B cell (primary cell): Measurements from ENCODE around the gene HPS1. TPM values are rescaled to one million over a fixed set of nuclear protein-coding genes. Genes with fewer than 3 reads are reported as not detected.

Source experiments
- ATAC-seq: fragments of 200-7000 bp; cut with Tn5 transposase; one replicate; pipeline ENCODE4 v1.10.0; 2021; ENCODE audit warnings: low read depth, mild to moderate bottlenecking, moderate number of reproducible peaks, moderate library complexity
- CTCF ChIA-PET: fragments of 350-600 bp; sonication (Branson Sonifier 250); formaldehyde crosslinking; loops from one replicate; lab custom pipeline; 2021; ENCODE audit warnings: antibody characterized with exemption, inconsistent platforms; lab: Charles Lee
- POLR2A ChIA-PET: fragments of 350-600 bp; sonication (Branson Sonifier 250); formaldehyde crosslinking; loops from one replicate; lab custom pipeline; 2021; ENCODE audit warnings: antibody characterized with exemption; lab: Charles Lee
- DNase-seq: peaks from one replicate; pipeline ENCODE4 v3.0.0; 2013
- H2AFZ ChIP-seq: 2 replicates; pipeline ENCODE4 v1.6.1; 2012; ENCODE audit warnings: mild to moderate bottlenecking, low read depth, low read length; ENCODE audit not compliant: insufficient read depth, poor library complexity, severe bottlenecking
- H3K27ac ChIP-seq, 2 donors: 1 replicate in 1 of 2; 2 replicates in 1 of 2; pipeline ENCODE4 v1.5.1; 2012 to 2013; ENCODE audit warnings: low read length in 2 of 2, mild to moderate bottlenecking in 2 of 2, moderate library complexity in 1 of 2
- H3K27me3 ChIP-seq, 4 experiments: fragments of 200-600 bp in 1 of 4; sonication (generic) in 1 of 4; replicated peaks in 1 of 4; 1 replicate in 2 of 4; 2 replicates in 2 of 4; pipeline versions ENCODE4 v1.6.1 to v1.7.0; 2013 to 2016; ENCODE audit warnings: low read length in 3 of 4, mild to moderate bottlenecking in 2 of 4, mixed read lengths in 1 of 4, moderate library complexity in 1 of 4; ENCODE audit not compliant: insufficient read depth in 4 of 4, control insufficient read depth in 3 of 4; ENCODE audit errors: control extremely low read depth in 1 of 4
- H3K36me3 ChIP-seq, 2 experiments: replicated peaks in 1 of 2; 1 replicate in 1 of 2; 2 replicates in 1 of 2; pipeline versions ENCODE4 v1.6.1 to v1.7.1; 2013; ENCODE audit warnings: low read length in 1 of 2; ENCODE audit not compliant: insufficient read depth in 2 of 2, control insufficient read depth in 1 of 2; ENCODE audit errors: control extremely low read depth in 1 of 2, extremely low read depth in 1 of 2
- H3K4me1 ChIP-seq, 2 donors: fragments of 200-600 bp in 1 of 2; sonication (generic) in 1 of 2; 1 replicate in 1 of 2; 2 replicates in 1 of 2; pipeline versions ENCODE4 v1.5.1 to v1.6.1; 2013 to 2017; ENCODE audit warnings: low read length in 2 of 2; ENCODE audit not compliant: control insufficient read depth in 2 of 2, insufficient read depth in 2 of 2
- H3K4me2 ChIP-seq: replicated peaks from 2 replicates; pipeline ENCODE3; 2012; ENCODE audit warnings: mild to moderate bottlenecking, low read depth, low read length; ENCODE audit not compliant: poor library complexity, severe bottlenecking
- H3K4me3 ChIP-seq, 5 experiments: fragments of 200-600 bp in 1 of 5; sonication (generic) in 1 of 5; 1 replicate in 3 of 5; 2 replicates in 2 of 5; pipeline versions ENCODE4 v1.5.1 to v1.7.0; 2011 to 2016; ENCODE audit warnings: low read length in 4 of 5, mild to moderate bottlenecking in 4 of 5, low read depth in 2 of 5, control low read depth in 1 of 5, moderate library complexity in 1 of 5; ENCODE audit not compliant: insufficient read depth in 1 of 5; ENCODE audit errors: control extremely low read depth in 1 of 5, extremely low read depth in 1 of 5
- H3K79me2 ChIP-seq: fragments of 200-600 bp; sonication (generic); one replicate; pipeline ENCODE4 v1.6.0; 2016; ENCODE audit warnings: low read length; ENCODE audit not compliant: control insufficient read depth, insufficient read depth
- H3K9ac ChIP-seq: fragments of 200-600 bp; sonication (generic); 2 replicates; pipeline ENCODE4 v1.6.1; 2017; ENCODE audit warnings: mild to moderate bottlenecking, low read length, moderate library complexity
- H3K9me3 ChIP-seq, 3 donors: one replicate each; pipeline versions ENCODE4 v1.6.1 to v1.7.1; 2013; ENCODE audit warnings: low read length in 2 of 3; ENCODE audit not compliant: control insufficient read depth in 2 of 3, insufficient read depth in 1 of 3; ENCODE audit errors: control extremely low read depth in 1 of 3
- H4K20me1 ChIP-seq: 2 replicates; pipeline ENCODE4 v1.6.0; 2012; ENCODE audit warnings: mild to moderate bottlenecking, low read length; ENCODE audit not compliant: insufficient read depth, control insufficient read depth, poor library complexity, severe bottlenecking
- H3K27ac Mint-ChIP-seq: one replicate; pipeline ENCODE4 v1.8.0; 2021; ENCODE audit warnings: mixed read lengths
- H3K27me3 Mint-ChIP-seq: one replicate; pipeline ENCODE4 v1.8.0; 2021; ENCODE audit warnings: mixed read lengths
- H3K4me1 Mint-ChIP-seq: one replicate; pipeline ENCODE4 v1.8.0; 2021; ENCODE audit warnings: mixed read lengths
- H3K4me3 Mint-ChIP-seq: one replicate; pipeline ENCODE4 v1.8.0; 2021; ENCODE audit warnings: mixed read lengths
- H3K9me3 Mint-ChIP-seq: one replicate; pipeline ENCODE4 v1.8.0; 2022; ENCODE audit warnings: mixed read lengths; ENCODE audit not compliant: insufficient read depth
- CTCF ChIP-seq: fragments of 200-600 bp; IDR thresholded peaks from one replicate; pipeline ENCODE4 v1.8.0; 2022; ENCODE audit warnings: antibody characterized with exemption, mild to moderate bottlenecking
- EZH2 ChIP-seq: IDR thresholded peaks from 2 replicates; pipeline ENCODE4 v1.6.1; 2012; ENCODE audit warnings: borderline replicate concordance, low read depth, mild to moderate bottlenecking, moderate library complexity, low read length; ENCODE audit not compliant: insufficient read depth, poor library complexity, severe bottlenecking
- WGBS: methylation state at CpG from one replicate; pipeline ENCODE4 v1.1.5; 2013; ENCODE audit warnings: missing lambda C conversion rate; ENCODE audit not compliant: insufficient coverage; 5-methylcytosine and 5-hydroxymethylcytosine counted together
- intact Hi-C: fragments of 100-400 bp; cut with micrococcal nuclease; formaldehyde crosslinking; loops from one replicate; pipeline ENCODE4 v1.10.0; 2022
- polyA plus RNA-seq: library from polyadenylated mRNA; depleted of rRNA; stranded (reverse); fragments of >200 nt; gene quantifications from 2 replicates; pipeline ENCODE4 v1.2.3, GENCODE V29; 2012
- total RNA-seq, 2 donors: library from RNA; stranded (reverse); fragments of 120-200 nt in 1 of 2; gene quantifications; 1 replicate in 1 of 2; 2 replicates in 1 of 2; pipeline versions ENCODE4 v1.2.3 to v1.2.4, GENCODE V29; 2013 to 2022

HPS1 gene
- total and polyA plus RNA-seq, 2 donors (not counting 1 experiment from before 2014, with no cell fraction given): 125 to 196 TPM

GRCh38 chr10:98377001-98377400 lies 69.7 kb downstream of the HPS1 start:
- H3K9ac ChIP-seq: no peak overlapping the region
- no peaks in the 10 kb centered on the region for H3K4me1 Mint-ChIP-seq
- no peaks in the 10 kb centered on the region for H3K36me3 ChIP-seq
- no peak overlapping the region for H3K4me2 ChIP-seq
- H3K4me3 ChIP-seq: no peak overlapping the region
- H3K9me3 ChIP-seq: peaks cover 0 to 8% (median 2%) of the 10 kb centered on the region in 3 donors
- H3K27ac ChIP-seq: no peak overlapping the region
- H3K4me3 Mint-ChIP-seq: no peak overlapping the region
- ChIA-PET POLR2A (no interaction called here), CTCF (no interaction called here)
- intact Hi-C loops: no loop called here
- DNase-seq (no peak), ATAC-seq (no peak)
- peaks cover 4% of the 10 kb centered on the region for H3K9me3 Mint-ChIP-seq
- H3K4me1 ChIP-seq: no peaks in the 10 kb centered on the region
- no peaks in the 10 kb centered on the region for H3K79me2 ChIP-seq
- peaks cover 0 to 2% (median 0%) of the 10 kb centered on the region in 4 experiments for H3K27me3 ChIP-seq
- H3K27me3 Mint-ChIP-seq: peaks cover 18% of the 10 kb centered on the region
- H2AFZ ChIP-seq: no peak overlapping the region
- H4K20me1 ChIP-seq: no peaks in the 10 kb centered on the region
- H3K27ac Mint-ChIP-seq: no peak overlapping the region
- WGBS: 83% methylated on average over 1 of the region's 2 CpGs
- no peak for TF ChIP-seq EZH2
- no peak for TF ChIP-seq CTCF

DNA sequence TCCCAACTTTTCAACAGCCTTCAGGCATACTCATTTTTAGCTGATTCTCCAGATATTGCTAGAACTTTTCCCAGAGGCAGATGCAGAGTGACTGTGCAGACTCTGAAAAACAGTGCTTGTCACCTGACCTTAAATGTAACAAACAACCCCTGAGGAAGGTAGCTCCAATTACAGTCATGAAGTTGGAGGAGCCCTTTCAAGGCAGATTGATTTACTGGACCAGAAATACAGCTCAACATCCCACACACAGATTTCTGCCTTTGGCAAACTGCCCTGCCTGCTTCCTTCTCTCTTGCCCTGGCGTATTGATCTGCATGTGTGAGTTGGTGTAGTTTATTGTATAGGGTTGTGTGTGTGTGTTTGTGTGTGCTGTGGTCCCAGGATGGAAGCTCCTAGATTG lies 70.2 kb downstream of the HPS1 start:
- H3K36me3 ChIP-seq: no peaks in the 10 kb centered on the region
- no peaks in the 10 kb centered on the region for H3K4me1 ChIP-seq
- H3K27me3 ChIP-seq: peaks cover 0 to 6% (median 0%) of the 10 kb centered on the region in 4 experiments
- peaks cover 18% of the 10 kb centered on the region for H3K27me3 Mint-ChIP-seq
- no peak overlapping the region for H3K4me3 Mint-ChIP-seq
- H3K9me3 ChIP-seq: peaks cover 0 to 8% (median 2%) of the 10 kb centered on the region in 3 donors
- H3K27ac Mint-ChIP-seq: no peak overlapping the region
- no peak for DNase-seq
- no peak overlapping the region for H3K9ac ChIP-seq
- no peaks in the 10 kb centered on the region for H4K20me1 ChIP-seq
- WGBS: no CpG with 5 or more reads among the region's 1 CpG
- intact Hi-C loops: no loop called here
- H3K79me2 ChIP-seq: no peaks in the 10 kb centered on the region
- no peak for ATAC-seq
- POLR2A ChIA-PET: no interaction called here
- H3K4me2 ChIP-seq: no peak overlapping the region
- H3K4me3 ChIP-seq: no peak overlapping the region
- no peak overlapping the region for H3K27ac ChIP-seq
- H3K4me1 Mint-ChIP-seq: no peaks in the 10 kb centered on the region
- H2AFZ ChIP-seq: no peak overlapping the region
- CTCF ChIA-PET: no interaction called here
- no peak for TF ChIP-seq EZH2
- TF ChIP-seq CTCF: no peak
- H3K9me3 Mint-ChIP-seq: peaks cover 4% of the 10 kb centered on the region
